GM18907 (cell line): ENCODE results near the gene ERG.

Experiments used
- ATAC-seq: cut with Tn5 transposase; IDR thresholded peaks from one replicate; pipeline ENCODE4 v1.9.1; 2021; ENCODE audit warnings: mild to moderate bottlenecking, moderate library complexity; ENCODE audit not compliant: unreplicated experiment

The ERG gene

GRCh38 chr21:38475519-38475918 is 22.8 kb downstream of the ERG start:
- ATAC-seq = no peak

GRCh38 chr21:38474796-38475195 is 23.5 kb downstream of the ERG start:
- no peak for ATAC-seq

- ATAC-seq = no peak
Observed at GRCh38 chr21:38474124-38474523, 24.2 kb downstream of the ERG start.

- no peak for ATAC-seq
Observed at GRCh38 chr21:38472412-38473108, 25.7 kb downstream of the ERG start.

- no peak for ATAC-seq
Observed at GRCh38 chr21:38471766-38472165, 26.5 kb downstream of the ERG start.

- no peak for ATAC-seq
Observed at GRCh38 chr21:38470755-38471154, 27.5 kb downstream of the ERG start.

- ATAC-seq = no peak
Observed at GRCh38 chr21:38469642-38470041, 28.6 kb downstream of the ERG start.

GRCh38 chr21:38468989-38469388 is 29.3 kb downstream of the ERG start:
- ATAC-seq = no peak

- ATAC-seq = no peak
Observed at GRCh38 chr21:38467911-38468310, 30.4 kb downstream of the ERG start.

- no peak for ATAC-seq
Observed at GRCh38 chr21:38467374-38467773, 30.9 kb downstream of the ERG start.

GRCh38 chr21:38460171-38460742 is 38.0 kb downstream of the ERG start:
- ATAC-seq = no peak

GRCh38 chr21:38459490-38459889 is 38.8 kb downstream of the ERG start:
- no peak for ATAC-seq

- ATAC-seq = no peak
Observed at GRCh38 chr21:38455403-38455802, 42.9 kb downstream of the ERG start.

- ATAC-seq = no peak
Observed at GRCh38 chr21:38454702-38455101, 43.6 kb downstream of the ERG start.

- no peak for ATAC-seq
Observed at GRCh38 chr21:38454161-38454560, 44.1 kb downstream of the ERG start.

GRCh38 chr21:38448671-38449385 is 49.4 kb downstream of the ERG start:
- no peak for ATAC-seq

GRCh38 chr21:38447611-38448010 is 50.7 kb downstream of the ERG start:
- no peak for ATAC-seq

- no peak for ATAC-seq
Observed at GRCh38 chr21:38444691-38445090, 53.6 kb downstream of the ERG start.

GRCh38 chr21:38443110-38443509 is 55.2 kb downstream of the ERG start:
- no peak for ATAC-seq

- no peak for ATAC-seq
Observed at GRCh38 chr21:38441153-38441552, 57.1 kb downstream of the ERG start.

- ATAC-seq = no peak
Observed at GRCh38 chr21:38440746-38441145, 57.5 kb downstream of the ERG start.

GRCh38 chr21:38439957-38440356 is 58.3 kb downstream of the ERG start:
- ATAC-seq = no peak
